ENCODE results near the gene HMX1. TPM values are rescaled to one million over a fixed set of nuclear protein-coding genes. Genes with fewer than 3 reads are reported as not detected.

HMX1 gene
- total RNA-seq, result not detected
- long read RNA-seq, result 0 reads

- Histone ChIP-seq H3K4me3 (peak within 1 kb of the TSS; percentile 43), H3K27ac (replicated peaks) (no peak within 1 kb of the TSS), H3K36me3 (no peaks in the 10 kb centered on the region), H3K27me3 (ENCODE audit: low read depth) (peaks cover 100% of the 10 kb centered on the region), H3K4me1 (peaks cover 15% of the 10 kb centered on the region), H3K9me3 (replicated peaks) (no peaks in the 10 kb centered on the region)
- no peak for TF ChIP-seq CTCF (IDR thresholded peaks at IDR 0.05; ENCODE audit: borderline replicate concordance)
- DNase-seq, result peak; percentile 19
- intact Hi-C loops (cut with micrococcal nuclease), result no loop called here
Measured at GRCh38 chr4:8871417-8872401, at the start of gene HMX1. Gene HMX1, minus strand, starts transcription at chr4:8871839. Its CDS starts 225 bp downstream, at chr4:8871614.

- Histone ChIP-seq H3K27me3 (ENCODE audit: low read depth) (peaks cover 75% of the 10 kb centered on the region), H3K36me3 (no peaks in the 10 kb centered on the region), H3K27ac (replicated peaks) (no peak overlapping the region), H3K4me1 (no peaks in the 10 kb centered on the region), H3K9me3 (replicated peaks) (peaks cover 32% of the 10 kb centered on the region), H3K4me3 (no peak overlapping the region)
- intact Hi-C loops (cut with micrococcal nuclease), result no loop called here
- TF ChIP-seq CTCF (IDR thresholded peaks at IDR 0.05; ENCODE audit: borderline replicate concordance), result no peak
- no peak for DNase-seq
Measured at GRCh38 chr4:8920969-8921368, 49.3 kb upstream of the HMX1 start.

- TF ChIP-seq CTCF (IDR thresholded peaks at IDR 0.05; ENCODE audit: borderline replicate concordance), result no peak
- no peak for DNase-seq
- intact Hi-C loops (cut with micrococcal nuclease), result no loop called here
- no peak overlapping the region for H3K27ac ChIP-seq (replicated peaks)
- H3K36me3 ChIP-seq, result no peaks in the 10 kb centered on the region
- H3K9me3 ChIP-seq (replicated peaks), result peaks cover 32% of the 10 kb centered on the region
- H3K4me3 ChIP-seq, result no peak overlapping the region
- H3K27me3 ChIP-seq (ENCODE audit: low read depth), result peaks cover 81% of the 10 kb centered on the region
- no peaks in the 10 kb centered on the region for H3K4me1 ChIP-seq
Measured at GRCh38 chr4:8920289-8920965, 48.8 kb upstream of the HMX1 start.

- H3K27me3 ChIP-seq (ENCODE audit: low read depth), result peaks cover 87% of the 10 kb centered on the region
- no peak overlapping the region for H3K4me3 ChIP-seq
- intact Hi-C loops (cut with micrococcal nuclease), result no loop called here
Measured at GRCh38 chr4:8919651-8920288, 48.1 kb upstream of the HMX1 start.

More at GRCh38 chr4:8919651-8920288, 48.1 kb upstream of the HMX1 start:
- Histone ChIP-seq H3K36me3 (no peaks in the 10 kb centered on the region), H3K27ac (replicated peaks) (no peak overlapping the region), H3K9me3 (replicated peaks) (peaks cover 25% of the 10 kb centered on the region), H3K4me1 (no peaks in the 10 kb centered on the region)
- no peak for TF ChIP-seq CTCF (IDR thresholded peaks at IDR 0.05; ENCODE audit: borderline replicate concordance)
- no peak for DNase-seq
